Kidney (tissue), 14 donors: ENCODE data around the gene CEP57. TPM values are rescaled to one million over a fixed set of nuclear protein-coding genes. Genes with fewer than 3 reads are reported as not detected.
"Not testable (repeated sequence)": the region's sequence is repeated elsewhere in the genome, so short reads cannot be mapped to it uniquely, and the experiment has no call there.

Experiments
- DNase-seq, 5 donors: peaks; one replicate each; pipeline ENCODE4 v3.0.0-alpha.2; 2013 to 2020
- FAIRE-seq: peaks from 2 replicates; lab custom pipeline; 2012; peaks lifted over from hg19 to GRCh38; lab: Jason Lieb, UNC
- H3K27ac ChIP-seq, 2 donors: one replicate each; pipeline ENCODE4 v1.7.0; 2013; ENCODE audit warnings: low read depth in 2 of 2, low read length in 2 of 2, inconsistent platforms in 1 of 2
- H3K27me3 ChIP-seq: one replicate; pipeline ENCODE4 v1.7.1; 2013; ENCODE audit warnings: low read length, inconsistent platforms; ENCODE audit not compliant: control insufficient read depth, insufficient read depth
- H3K36me3 ChIP-seq, 3 donors: one replicate each; pipeline versions ENCODE4 v1.7.0 to v1.7.1; 2013; ENCODE audit warnings: low read length in 3 of 3, control low read depth in 1 of 3, inconsistent platforms in 1 of 3; ENCODE audit not compliant: insufficient read depth in 3 of 3, control insufficient read depth in 2 of 3
- H3K4me1 ChIP-seq, 3 donors: one replicate each; pipeline versions ENCODE4 v1.7.0 to v1.7.1; 2013; ENCODE audit warnings: low read length in 3 of 3, inconsistent platforms in 1 of 3, low read depth in 1 of 3; ENCODE audit not compliant: control insufficient read depth in 2 of 3, insufficient read depth in 2 of 3
- H3K4me3 ChIP-seq, 3 donors: one replicate each; pipeline versions ENCODE4 v1.7.0 to v1.8.1; 2013; ENCODE audit warnings: low read length in 3 of 3, control low read depth in 1 of 3, inconsistent platforms in 1 of 3
- H3K9ac ChIP-seq, 3 donors: one replicate each; pipeline versions ENCODE4 v1.7.0 to v1.7.1; 2013; ENCODE audit warnings: low read length in 3 of 3, control low read depth in 1 of 3, inconsistent platforms in 1 of 3
- H3K9me3 ChIP-seq, 3 donors: one replicate each; pipeline versions ENCODE4 v1.7.0 to v1.7.1; 2013; ENCODE audit warnings: low read length in 3 of 3, control low read depth in 1 of 3, inconsistent platforms in 1 of 3; ENCODE audit not compliant: control insufficient read depth in 2 of 3, insufficient read depth in 1 of 3
- intact Hi-C: fragments of 100-400 bp; cut with DNase I; formaldehyde crosslinking; loops from one replicate; pipeline ENCODE4 v1.11.1; 2022
- polyA plus RNA-seq: library from polyadenylated mRNA; stranded (reverse); fragments of 350-450 nt; fragmentation: Illumina TruSeq; extraction: RNeasy Lipid Tissue Mini Kit (QIAGEN cat#74804); gene quantifications from one replicate; pipeline ENCODE4 v1.2.3, GENCODE V29; 2014; ENCODE audit warnings: low read depth, low replicate concordance; ENCODE audit not compliant: insufficient read depth
- total RNA-seq: library from RNA; stranded (reverse); fragmentation: NEBNext Ultra II Directional; extraction: Animal tissue kit (Norgen Biotek cat#: 25700); gene quantifications from one replicate; pipeline ENCODE4 v1.2.1, GENCODE V29; 2021
- TF ChIP-seq, protein P1 (sequence below): IDR thresholded peaks from 3 replicates; pipeline ENCODE4 v1.5.1; 2012; ENCODE audit warnings: mild to moderate bottlenecking, moderate library complexity, borderline replicate concordance; ENCODE audit not compliant: insufficient read depth; ENCODE audit errors: extremely low read depth
- donor health status: control.
- donor health status: control.
- donor health status: control.
- donor health status: control.
- donor health status: control.
- donor health status: DM: yes; HTN: yes; CAD: no.
- donor health status: Normal renal cell carcinoma (clear cell type).

Gene CEP57
- total and polyA plus RNA-seq, 2 donors from 2014 or later = 14.9 to 33.4 TPM

DNA sequence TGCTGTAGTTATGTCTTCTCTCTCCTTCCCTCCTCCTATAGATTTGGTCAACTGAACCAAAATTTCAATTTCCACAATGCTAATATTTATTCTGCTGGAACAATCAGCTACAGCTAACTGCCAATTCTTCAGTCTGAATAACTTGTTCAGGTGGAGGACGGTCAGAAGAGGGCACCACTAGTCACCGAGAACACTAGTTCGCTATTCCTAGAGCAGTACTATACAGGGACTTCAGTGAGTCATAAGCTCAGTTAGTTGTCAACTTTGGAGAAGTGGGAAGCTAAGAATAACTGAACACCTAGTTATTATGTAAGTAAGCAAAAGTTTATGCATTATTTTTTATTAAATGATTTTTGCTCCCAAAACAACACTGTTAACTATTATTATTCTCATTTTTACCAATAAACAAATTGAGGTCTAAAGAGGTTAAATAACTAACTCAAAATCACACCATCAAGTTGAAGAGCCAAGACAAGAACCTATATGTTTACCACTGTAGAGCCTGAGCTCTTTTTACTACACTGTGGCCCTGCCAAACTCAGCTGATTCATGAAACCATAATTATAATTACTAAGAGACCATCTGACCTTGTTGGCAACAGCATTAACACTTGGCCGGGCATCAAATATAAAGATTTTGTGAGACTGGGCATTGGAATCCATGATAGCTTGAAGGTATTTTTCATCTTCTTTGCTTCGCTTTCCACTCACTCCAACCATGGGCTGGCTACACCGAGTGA, 59.0 kb downstream of the CEP57 start:
- Histone ChIP-seq H3K27ac (no peak overlapping the region), H3K27me3 (no peaks in the 10 kb centered on the region), H3K4me3 (no peak overlapping the region), H3K9ac (no peak overlapping the region), H3K4me1 (no peaks in the 10 kb centered on the region), H3K36me3 (peaks cover 4 to 11% (median 8%) of the 10 kb centered on the region in 3 donors), H3K9me3 (no peaks in the 10 kb centered on the region)
- peak; percentile 96 for FAIRE-seq
- peak in 3 of 5 donors; percentile 41 to 75 (median 58) for DNase-seq
- intact Hi-C loops = no loop called here
- TF ChIP-seq, protein P1, sequence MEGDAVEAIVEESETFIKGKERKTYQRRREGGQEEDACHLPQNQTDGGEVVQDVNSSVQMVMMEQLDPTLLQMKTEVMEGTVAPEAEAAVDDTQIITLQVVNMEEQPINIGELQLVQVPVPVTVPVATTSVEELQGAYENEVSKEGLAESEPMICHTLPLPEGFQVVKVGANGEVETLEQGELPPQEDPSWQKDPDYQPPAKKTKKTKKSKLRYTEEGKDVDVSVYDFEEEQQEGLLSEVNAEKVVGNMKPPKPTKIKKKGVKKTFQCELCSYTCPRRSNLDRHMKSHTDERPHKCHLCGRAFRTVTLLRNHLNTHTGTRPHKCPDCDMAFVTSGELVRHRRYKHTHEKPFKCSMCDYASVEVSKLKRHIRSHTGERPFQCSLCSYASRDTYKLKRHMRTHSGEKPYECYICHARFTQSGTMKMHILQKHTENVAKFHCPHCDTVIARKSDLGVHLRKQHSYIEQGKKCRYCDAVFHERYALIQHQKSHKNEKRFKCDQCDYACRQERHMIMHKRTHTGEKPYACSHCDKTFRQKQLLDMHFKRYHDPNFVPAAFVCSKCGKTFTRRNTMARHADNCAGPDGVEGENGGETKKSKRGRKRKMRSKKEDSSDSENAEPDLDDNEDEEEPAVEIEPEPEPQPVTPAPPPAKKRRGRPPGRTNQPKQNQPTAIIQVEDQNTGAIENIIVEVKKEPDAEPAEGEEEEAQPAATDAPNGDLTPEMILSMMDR = peak; percentile 47

DNA sequence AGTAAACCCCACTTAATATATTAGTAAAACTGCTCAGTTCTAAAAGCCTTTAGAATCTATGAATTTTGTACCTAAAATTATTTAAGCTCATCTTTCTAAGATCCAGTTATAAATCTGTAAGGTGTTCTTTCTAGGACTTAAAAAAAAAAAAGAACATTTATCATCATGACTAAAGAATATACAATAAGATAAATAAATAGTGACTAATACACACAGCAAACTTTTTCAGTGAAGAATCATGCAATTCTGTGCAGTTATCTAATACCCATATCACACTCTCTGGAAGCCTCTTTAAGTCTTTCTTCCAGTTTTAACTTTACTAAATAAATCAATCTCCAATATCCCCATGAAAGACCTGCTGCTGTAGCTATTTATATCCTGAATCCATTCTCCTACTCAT, 59.8 kb downstream of the CEP57 start:
- H3K36me3 ChIP-seq = peaks cover 2 to 4% (median 4%) of the 10 kb centered on the region in 3 donors
- FAIRE-seq = no peak
- H3K4me3 ChIP-seq = no peak overlapping the region
- H3K4me1 ChIP-seq = no peaks in the 10 kb centered on the region
- TF ChIP-seq, protein P1 = no peak
- no peak for DNase-seq
- H3K27ac ChIP-seq = no peak overlapping the region
- H3K9me3 ChIP-seq = no peaks in the 10 kb centered on the region
- H3K27me3 ChIP-seq = no peaks in the 10 kb centered on the region
- no peak overlapping the region for H3K9ac ChIP-seq
- intact Hi-C loops = no loop called here

DNA sequence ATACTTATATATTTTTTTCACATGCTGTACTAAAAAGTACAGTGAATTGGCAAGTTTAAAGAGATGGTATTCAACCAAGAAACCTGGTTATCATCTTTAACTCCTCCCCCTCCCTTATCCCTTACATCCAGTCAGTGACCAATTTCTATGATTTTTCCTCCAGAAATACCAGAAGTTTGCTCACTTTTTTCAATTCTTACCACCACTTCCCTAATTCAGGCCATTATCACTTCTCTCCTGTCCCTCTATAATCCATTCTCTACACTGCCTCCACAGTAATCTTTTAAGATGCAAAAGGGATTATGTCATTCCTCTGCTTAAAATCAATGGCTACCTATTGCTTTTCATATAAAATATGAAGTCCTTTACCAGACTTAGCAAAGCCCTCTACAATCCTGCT, 62.8 kb downstream of the CEP57 start:
- Histone ChIP-seq H3K36me3 (peaks cover 0 to 8% (median 0%) of the 10 kb centered on the region in 3 donors), H3K27ac (no peak overlapping the region), H3K4me3 (no peak overlapping the region), H3K9ac (no peak overlapping the region), H3K27me3 (no peaks in the 10 kb centered on the region), H3K4me1 (no peaks in the 10 kb centered on the region), H3K9me3 (no peaks in the 10 kb centered on the region)
- intact Hi-C loops = no loop called here
- no peak for FAIRE-seq
- DNase-seq = no peak
- TF ChIP-seq, protein P1 = no peak

DNA sequence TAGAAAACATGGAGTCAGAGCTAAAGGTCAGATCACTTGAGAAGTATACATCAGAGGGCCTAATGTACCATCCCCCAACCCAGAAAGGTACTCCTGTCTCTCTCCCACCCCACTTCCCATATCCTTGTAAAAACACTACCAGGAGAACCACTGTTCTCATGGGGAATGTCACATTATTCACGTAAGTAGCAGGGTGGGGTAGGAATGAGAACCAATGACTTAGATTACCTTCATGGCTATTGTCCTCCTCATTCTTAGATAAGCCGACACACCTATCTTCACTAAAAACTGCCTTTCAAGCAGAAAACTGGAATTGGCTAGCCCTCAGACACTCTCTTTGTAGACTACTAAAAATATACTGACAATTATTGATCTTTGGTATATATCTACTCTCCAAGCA, 63.6 kb downstream of the CEP57 start:
- FAIRE-seq = no peak
- H3K4me3 ChIP-seq = no peak overlapping the region
- TF ChIP-seq, protein P1 = no peak
- peaks cover 0 to 8% (median 0%) of the 10 kb centered on the region in 3 donors for H3K36me3 ChIP-seq
- no peaks in the 10 kb centered on the region for H3K9me3 ChIP-seq
- H3K27me3 ChIP-seq = no peaks in the 10 kb centered on the region
- intact Hi-C loops = no loop called here
- no peak for DNase-seq
- H3K27ac ChIP-seq = no peak overlapping the region
- no peak overlapping the region for H3K9ac ChIP-seq
- no peaks in the 10 kb centered on the region for H3K4me1 ChIP-seq

DNA sequence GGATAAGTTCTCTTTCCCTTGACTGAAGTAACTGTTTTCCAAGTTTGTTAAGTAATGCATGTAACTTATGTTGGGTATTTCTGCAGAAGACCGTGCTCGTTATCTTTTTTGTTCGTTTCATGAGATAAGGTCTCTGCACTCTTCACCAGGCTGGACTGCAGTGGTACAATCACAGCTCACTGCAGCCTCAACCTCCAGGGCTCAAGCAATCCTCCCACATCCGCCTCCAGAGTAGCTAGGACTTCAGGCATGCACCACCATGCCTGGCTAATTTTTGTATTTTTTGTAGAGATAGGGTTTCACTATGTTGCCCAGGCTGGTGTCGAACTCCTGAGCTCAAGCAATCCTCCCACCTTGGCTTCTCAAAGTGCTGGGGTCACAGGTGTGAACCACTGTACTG, 64.1 kb downstream of the CEP57 start:
- H3K9me3 ChIP-seq, H3K4me1 ChIP-seq, FAIRE-seq, DNase-seq, H3K27ac ChIP-seq, H3K36me3 ChIP-seq, H3K9ac ChIP-seq, H3K4me3 ChIP-seq, intact Hi-C loops, H3K27me3 ChIP-seq: not testable (repeated sequence)
